Mucosa of gallbladder (tissue), 1 donor: ENCODE results near the gene TEAD2. TPM values are rescaled to one million over a fixed set of nuclear protein-coding genes. Genes with fewer than 3 reads are reported as not detected.

ENCODE experiments used
- DNase-seq: peaks from one replicate; pipeline ENCODE4 v3.0.0-alpha.2; 2020; ENCODE audit warnings: low spot score
- total RNA-seq: library from RNA; stranded (reverse); gene quantifications from one replicate; pipeline ENCODE4 v1.2.1, GENCODE V29; 2021
- donor health status: DM: no; HTN: no; CAD: no.

The TEAD2 gene
- 18.0 TPM for total RNA-seq

DNA sequence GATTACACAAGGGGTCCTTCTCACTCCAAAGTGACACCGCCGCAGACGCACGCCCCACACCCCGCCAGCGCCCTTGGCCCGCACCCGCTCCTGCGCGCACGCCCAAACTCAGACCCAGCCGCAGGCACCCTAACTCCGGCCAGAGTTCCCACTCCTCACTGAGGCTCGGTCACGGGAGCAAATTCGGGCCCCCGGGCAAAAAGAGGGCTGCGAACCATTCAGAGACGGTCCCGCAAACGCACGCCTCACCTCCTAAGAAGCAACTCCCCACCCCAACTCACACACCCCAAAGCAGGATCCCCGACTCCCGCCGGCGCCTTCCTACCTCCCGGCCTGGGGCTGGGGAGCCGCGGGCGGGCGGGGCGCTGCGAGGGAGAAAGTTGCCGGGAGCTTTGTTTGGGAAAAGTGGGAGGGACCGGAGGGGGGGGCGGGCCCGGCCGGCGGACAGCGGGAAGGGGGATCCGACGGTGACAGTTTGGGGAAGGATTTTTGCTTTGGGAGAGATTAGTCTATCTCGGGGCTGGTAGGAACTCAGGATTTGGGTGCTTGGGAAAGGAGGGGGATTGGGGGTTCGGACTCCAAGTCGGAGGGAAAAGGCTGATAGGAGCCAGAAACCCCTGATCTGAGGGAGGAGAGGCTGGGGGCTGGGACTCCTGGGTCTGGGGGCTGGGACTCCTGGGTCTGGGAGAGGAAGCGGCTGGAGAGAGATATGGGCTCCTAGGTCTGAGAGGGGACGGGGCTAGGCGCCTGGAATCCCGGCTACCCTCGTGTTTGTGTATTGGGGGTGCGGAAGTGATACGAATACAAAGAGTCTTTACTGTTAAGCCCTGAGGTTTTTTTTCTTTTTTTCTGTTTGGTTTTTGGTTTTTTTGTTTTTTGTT is at the start of gene TEAD2:
TEAD2 (minus strand) TSS at position 369 of the 881 bp plus-strand sequence. CDS start 2,341 bp downstream, outside the sequence.
- DNase-seq = peak; percentile 54

DNA sequence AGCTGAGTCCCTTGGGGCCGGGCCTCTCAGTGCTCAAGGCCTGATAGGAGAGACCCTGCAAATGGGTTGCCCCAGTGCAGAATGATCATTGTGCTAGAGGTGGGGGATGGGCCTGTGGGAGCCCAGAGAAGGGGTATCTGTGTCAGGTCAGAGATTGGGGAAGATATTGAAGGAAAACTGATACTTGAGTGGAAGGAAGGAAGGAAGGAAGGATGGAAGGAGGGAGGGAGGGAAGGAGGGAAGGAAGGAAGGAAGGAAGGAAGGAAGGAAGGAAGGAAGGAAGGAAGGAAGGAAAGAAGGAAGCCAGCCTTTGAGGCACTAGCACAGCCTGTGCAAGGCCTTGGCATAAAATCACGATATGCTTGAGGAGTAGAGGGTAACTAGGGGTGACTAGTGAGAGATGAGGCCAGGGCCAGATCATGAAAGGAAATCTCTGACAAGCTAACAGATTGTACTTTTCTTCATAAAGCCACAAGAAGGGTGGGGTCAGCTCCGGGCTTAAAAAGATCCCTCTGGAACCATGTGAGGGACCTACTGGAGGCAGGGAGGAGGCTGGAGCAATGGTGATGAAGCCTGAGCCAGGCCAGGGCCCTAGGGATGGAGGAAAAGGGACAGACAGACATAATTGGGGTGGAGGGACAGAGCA is 49.6 kb upstream of the TEAD2 start:
- DNase-seq = no peak

DNA sequence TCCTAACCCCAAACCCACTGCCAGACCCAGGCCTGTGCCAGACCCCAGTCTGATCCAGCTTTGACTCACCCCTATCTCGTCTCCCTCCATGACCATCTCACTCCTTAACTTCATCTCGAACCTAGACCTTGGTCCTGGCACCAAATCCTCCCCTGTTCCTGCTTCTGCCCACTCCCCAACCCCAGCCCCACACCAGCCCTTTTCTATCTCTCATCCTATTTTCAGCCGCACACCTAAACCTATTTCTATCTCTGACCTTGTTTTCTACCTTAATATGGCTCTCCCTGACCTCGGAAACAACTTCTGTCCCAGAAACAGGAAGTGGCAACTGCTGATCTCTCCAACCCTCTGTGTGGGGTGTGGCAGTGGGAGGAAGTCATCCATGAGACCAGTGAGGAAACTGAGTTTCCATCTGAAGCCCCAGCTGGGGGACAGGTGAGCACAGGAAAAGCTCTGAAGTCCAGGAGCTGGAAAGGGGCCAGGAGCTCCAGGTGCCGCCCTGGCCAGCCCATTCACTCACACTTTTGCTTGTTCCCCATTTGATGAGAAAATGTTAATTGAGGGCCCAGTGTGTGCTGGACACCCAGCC is 47.3 kb upstream of the TEAD2 start:
- DNase-seq = no peak

DNA sequence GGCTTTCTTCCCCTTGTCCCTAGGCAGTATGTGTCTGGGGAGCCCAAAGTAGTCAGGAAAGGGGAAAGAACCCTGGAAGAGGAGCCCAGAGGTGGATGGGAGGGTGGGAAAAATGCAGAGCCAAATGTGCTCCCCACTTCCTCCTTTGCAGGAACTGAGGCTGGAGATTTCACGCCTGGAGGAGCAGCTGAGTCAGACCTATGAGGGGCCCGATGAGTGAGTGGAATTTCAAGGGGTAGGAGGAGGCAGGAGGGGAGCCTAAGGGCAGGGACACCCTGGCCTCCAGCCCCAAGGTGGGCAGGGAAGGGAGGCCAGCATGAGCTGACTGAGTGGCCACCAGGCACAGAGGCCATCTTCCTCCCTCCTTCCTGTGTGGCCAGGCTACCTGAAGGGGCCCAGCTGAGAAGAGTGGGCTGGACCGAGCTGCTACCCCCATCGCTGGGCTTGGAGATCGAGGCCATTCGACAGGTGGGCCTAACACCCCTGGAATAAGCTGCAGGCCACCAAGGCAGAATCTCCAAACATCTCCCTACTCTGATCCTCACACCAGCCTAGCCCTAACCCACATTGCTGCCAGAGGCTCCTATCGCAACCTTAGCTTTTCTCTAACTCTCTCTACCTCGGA is 46.7 kb upstream of the TEAD2 start:
- no peak for DNase-seq

DNA sequence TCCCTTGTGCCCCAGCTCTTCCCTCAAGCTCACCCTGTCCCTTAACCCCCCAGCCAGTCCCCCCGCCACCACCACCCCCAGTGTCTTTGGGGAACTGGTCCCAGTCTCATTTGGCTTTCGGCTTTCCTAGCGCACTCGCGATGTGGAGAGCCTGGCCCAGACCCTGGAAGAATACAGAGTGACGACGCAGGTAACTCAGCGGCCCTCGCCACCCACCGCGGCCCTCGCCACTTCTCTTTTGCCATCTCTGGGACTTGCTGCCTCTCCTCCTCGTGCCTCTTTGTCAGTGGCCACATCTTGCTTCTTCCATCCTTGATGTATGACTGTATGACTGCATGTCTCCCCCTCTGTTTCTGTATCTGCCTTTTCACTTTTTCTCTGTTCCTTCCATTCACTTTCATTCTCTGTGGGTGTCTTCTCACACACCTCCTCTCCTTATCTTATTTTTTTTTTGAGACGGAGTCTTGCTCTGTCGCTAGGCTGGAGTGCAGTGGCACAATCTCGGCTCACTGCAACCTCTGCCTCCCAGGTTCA is 45.3 kb upstream of the TEAD2 start:
- DNase-seq = no peak

DNA sequence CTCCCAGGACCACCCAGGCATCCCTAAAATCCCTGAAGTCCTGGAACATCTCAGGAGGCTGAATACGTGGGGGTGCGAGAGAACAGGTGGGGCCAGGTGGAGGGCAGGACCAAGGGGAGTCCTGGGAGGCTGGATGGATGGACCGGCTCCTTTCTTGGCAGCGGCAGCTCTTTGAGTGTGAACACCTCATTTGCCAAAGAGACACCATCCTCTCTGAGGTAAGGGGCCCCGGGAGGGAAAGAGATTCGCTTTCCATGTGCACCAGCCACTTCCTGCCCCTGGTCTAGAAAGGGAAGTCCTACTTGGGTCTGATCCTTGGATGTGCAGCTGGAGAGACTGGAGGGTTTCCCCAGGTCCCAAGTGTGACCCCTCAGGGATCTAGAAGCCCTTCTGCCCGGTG is 44.9 kb upstream of the TEAD2 start:
- no peak for DNase-seq

DNA sequence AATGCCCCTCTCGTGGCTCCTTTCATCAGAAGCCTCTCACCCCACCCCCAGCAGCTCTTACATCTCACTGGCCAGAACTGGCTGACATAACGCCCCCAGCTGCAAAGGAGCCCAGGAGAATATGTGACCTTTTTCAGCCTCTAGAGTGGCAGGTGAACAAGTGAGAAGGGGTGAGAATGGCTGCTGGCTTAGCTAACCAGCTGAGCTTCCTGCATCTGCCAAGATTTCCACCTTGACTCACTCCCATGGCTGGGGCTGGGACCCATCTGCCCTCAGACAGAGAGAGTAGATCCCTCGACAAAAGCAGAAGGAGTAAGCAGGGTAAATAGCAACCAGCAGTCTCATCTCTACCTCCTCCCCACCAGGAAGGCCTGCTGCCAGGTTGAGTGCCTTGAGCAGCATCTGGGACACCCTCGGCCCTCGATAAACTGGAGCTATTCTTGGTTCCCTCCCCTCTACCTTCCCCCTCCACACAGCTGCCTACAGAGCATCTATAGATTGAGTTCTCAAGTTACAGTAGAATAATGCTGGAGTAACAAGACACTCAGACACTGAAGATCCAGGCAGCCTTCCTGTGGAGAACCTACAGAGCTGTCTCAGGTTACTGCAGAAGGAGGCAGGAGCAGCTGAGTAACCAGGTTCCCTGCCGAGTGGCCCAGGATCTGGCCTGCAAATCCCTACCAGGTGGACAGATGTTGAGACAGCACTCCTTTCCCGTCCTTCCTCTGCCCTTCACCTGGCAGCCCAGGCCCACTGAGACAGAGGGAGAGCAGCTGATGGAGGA is 41.4 kb upstream of the TEAD2 start:
- DNase-seq = no peak

DNA sequence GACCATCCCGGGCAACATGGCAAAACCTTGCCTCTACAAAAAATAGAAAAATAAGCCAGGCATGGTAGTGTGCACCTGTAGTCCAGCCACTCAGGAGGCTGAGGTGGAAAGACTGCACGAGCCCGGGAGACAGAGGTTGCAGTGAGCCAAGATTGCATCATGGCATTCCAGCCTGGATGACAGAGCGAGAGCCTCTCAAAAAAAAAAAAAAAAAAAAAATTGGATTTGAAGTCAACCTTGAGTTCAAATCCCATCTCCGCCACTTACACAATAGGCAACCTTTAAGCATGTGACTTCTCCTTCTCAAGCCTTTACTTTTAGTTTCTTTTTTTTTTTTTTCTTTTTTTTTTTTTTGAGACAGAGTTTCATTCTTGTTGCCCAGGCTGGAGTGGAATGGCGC is 37.8 kb upstream of the TEAD2 start:
- DNase-seq = no peak

DNA sequence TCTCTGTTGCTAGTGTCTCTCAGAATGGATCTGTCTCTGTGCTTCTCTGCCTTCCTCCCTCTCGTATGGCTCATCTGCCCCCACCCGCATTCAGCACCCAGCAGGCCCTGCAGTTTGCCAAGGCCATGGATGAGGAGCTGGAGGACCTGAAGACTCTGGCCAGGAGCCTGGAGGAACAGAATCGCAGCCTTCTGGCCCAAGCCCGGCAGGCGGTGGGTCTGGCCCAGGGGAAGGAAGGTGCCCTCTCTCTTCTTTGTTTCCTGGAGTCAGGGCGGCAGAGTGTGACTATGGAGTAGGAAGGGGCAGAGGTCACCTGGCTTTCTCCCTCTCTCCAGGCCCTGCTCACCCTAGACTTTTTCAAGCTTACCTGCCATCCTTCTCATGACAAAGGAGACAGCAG is 36.7 kb upstream of the TEAD2 start:
- DNase-seq = no peak

DNA sequence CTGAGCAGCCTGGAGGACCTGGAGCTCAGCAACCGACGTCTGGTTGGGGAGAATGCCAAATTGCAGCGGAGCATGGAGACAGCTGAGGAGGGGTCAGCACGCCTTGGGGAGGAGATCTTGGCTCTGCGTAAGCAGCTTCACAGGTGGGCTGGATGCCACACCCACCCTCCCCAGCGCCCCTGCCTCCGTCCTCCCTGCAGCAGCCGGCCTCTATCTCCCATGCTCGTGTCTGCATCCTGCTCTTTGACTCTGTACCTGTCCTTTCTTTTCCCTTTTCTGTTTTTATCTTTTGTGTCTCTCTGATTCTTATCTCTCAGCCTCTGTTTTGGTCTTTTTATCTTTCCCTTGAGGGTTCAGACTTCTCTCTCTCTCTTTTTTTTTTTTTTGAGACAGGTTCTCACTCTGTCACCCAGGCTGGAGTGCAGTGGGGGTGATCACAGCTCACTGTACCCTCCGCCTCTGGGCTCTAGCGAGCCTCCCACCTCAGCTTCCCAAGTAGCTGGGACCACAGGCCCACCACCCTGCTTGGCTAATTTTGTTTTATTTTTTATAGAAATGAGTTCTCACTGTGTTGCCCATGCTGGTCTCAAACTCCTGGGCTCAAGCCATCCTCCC is 35.9 kb upstream of the TEAD2 start:
- DNase-seq = no peak

DNA sequence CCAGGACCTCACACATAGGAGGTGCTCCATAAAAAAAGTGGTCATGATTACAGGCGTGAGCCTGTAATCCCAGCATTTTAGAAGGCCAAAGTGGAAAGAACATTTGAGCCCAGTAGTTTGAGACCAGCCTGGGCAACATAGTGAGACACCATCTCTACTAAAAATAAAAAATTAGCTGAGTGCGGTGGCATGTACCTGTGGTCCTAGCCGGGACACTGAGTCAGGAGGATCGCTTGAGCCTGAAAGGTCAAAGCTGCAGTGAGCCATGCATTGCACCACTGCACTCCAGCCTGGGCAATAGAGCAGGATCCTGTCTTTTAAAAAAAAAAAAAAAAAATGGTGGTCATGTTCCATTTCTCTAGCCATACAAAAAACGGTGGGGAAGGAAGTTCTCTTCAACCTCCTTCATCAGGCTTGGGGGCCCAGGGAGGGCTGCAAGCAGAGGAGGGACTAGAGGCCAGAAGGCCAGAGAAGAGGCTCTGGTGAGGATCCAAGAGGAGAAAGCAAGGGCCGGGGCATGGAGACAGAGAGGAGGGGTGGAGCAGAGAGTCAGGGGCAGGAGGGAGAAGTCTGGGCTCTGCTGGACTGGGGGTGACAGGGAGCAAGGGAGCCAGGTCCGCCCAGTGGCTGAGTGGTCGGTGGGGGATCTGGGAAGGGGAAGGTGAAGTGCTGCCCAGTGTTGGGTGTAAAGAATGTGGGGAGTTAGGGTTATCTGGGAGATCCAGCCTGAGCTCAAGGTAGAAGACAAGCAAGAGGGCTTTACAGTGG is 34.7 kb upstream of the TEAD2 start:
- no peak for DNase-seq

DNA sequence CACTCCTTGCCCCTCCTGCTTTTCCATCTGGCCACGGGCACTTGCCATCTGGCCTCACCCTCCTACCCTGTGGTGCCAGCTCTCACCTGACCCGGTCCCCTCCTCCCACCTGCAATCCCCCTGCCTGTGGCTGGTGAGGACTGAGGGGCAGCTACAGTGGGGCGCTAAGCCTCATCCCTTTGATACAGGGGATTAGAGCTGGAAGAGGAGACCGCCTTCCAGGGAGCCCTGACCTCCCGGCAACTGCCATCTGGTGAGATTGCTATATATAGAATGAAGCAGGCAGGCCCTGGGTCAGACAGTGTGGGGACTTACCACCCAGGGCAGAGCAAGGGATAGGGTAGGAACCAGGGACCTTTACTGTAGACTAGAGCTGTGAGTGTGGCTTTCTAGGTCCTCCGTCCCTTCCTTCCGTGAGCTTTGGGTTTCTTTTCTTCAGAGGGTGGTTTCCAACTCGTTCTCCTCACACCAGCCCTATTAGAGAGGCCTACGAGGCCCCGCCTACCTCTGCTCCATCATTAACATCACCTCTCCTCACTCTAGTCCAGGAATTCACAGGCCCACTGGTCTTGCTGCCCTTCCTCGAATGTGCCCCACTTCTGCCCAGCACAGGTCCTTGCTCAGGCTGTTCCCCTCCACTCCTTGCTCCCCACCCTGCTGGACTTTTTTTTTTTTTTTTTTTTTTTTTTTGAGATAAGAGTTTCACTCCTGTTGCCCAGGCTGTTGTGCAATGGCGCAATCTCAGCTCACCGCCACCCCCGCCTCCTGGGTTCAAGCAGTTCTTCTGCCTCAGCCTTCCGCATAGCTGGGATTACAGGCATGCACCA is 33.6 kb upstream of the TEAD2 start:
- no peak for DNase-seq

DNA sequence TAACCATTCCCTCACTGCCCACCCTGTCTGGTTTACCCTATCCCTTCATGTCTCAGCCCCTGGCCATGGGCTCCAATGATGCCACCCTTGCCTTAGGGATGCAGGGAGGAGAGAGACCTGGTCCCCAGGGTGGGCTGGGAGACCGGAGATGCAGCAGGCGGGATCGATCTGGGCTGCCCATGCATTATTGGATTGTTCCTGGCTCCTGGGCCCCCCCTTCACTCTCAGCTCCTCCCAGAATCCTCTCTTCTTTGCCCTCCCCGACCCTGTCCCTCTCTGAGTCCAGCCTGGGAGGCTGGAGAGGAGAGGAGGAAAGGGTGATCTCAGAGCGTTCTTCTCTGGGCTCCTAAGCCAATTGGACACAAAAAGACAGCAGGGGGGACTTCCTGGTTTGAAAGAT is 31.7 kb upstream of the TEAD2 start:
- no peak for DNase-seq

DNA sequence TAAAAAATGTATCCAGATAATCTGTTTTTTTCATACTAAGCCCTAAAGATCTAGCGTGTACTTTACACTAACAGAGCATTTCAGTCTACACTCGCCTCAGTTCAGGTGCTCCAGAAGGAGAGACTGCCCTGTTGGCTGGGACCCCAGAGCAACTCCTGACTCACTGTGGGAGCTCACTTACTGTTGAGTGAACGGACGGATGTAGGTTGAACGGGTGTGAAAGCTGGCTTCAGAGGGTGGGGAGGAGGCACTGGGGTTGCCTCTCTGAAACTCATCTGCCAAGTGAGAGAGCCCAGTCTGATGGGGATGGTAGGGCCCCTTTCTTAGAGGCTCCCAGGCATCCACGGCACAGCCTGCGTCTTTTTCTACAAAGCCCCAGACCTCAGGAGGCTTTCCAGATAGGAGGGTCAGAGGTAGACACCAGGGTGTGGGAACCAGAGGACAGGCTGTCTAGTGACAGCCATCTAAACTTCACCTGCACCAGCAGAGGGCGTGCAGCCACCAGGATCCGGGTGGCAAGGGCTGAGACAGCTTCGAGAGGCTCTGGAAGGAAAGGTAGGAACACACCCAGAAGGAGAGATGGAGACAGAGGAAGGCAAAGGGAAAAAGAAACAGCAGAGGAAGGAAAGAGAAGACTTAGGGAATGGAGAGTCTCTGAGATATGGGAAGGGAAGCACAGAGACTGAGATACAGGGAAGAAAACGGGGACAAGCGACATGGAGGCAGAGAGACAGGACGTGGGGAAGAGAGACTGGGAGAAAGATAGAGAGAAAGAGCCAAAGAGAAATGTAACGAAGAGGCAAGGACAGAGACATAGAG is 29.6 kb upstream of the TEAD2 start:
- peak; percentile 76 for DNase-seq

DNA sequence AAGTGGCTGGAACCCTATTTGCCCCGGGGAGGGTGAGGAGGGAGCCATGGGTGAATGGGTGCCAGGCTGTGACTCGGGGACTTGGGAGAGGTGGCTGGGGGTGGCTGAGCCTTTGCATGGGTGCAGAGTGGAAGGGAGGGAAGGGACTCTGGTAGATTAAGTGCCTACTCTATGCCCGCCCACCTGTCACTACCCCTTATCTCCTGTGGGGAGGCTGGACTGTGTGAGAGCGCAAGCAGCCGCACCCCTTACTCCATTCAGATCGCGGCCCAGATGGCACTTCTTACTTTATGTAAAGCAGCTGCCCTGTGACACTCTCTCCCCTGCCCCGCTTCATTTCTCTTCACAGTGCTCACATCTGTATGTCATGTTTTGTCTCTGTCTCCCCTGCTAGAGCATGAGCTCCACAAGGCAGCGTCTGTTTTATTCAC is 28.7 kb upstream of the TEAD2 start:
- no peak for DNase-seq

DNA sequence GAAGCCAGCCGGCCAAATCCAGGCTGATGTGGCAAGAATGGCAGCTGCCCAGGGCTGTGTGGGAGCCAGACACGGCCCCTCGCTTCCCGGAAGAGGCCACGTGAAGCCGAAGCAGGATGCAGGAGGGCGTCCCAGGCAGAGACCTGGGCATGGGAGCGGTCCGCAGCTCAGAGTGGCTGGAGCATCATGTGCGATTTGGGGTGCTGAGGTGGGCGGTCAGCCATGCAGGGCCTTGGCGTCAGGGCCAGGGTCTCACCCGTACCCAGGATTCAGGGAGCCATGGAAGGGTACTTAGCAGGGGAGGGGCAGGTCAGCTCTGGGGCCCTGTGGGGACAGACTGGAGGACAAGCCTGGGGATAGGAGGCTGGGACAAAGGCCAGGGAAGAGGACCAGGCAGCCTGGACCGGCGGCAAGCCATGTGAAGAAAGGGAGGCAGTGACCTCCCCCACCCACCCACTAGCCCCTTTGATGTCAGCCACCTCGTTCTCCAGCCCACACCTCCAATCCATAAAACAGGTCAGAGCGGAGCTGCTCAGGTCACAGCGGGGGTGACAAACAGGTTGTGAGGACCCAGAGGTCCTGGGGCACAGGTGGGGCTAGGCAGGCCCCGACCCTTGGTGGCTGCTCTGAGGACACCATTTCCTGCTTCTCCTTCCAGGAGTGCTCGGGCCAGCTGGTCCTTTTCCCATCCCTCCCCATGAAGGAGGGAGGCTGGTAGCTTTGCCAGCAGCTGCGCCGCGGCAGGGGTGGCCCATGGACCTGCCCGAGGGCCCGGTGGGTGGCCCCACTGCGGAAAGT is 28.1 kb upstream of the TEAD2 start:
- no peak for DNase-seq

DNA sequence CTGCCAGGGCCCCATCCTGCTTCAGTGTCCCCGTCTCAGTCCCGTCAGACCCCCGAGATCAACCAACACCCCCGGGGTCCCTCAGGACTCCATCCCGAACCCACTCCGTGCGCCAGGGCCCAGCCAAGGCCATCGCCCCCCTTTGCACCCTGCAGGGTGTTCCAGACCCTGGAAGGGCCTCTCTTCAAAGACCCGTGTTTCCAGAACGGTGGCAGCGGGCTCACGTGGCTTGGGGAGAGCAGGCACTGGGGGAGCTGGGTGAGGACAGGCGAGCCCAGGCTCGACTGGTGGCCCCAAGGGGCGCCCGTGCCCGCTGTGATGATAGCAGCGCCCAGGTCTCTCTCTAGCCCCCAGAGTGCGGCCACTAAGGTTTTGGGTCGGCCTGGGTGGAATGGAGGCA is 27.2 kb upstream of the TEAD2 start:
- no peak for DNase-seq
